Ascending aorta (tissue), 2 donors: ENCODE data around the gene PPP4R1. TPM values are rescaled to one million over a fixed set of nuclear protein-coding genes. Genes with fewer than 3 reads are reported as not detected.

Source experiments
- DNase-seq, 2 donors: peaks; one replicate each; pipeline ENCODE4 v3.0.0-alpha.2; 2019; ENCODE audit warnings: low spot score in 2 of 2
- H3K27ac ChIP-seq, 2 donors: fragments of 200-600 bp; sonication (generic); one replicate each; pipeline ENCODE4 v1.5.1; 2016 to 2017; ENCODE audit warnings: mild to moderate bottlenecking in 1 of 2
- H3K27me3 ChIP-seq: fragments of 200-600 bp; sonication (generic); one replicate; pipeline ENCODE4 v1.5.1; 2017
- H3K36me3 ChIP-seq, 2 donors: fragments of 200-600 bp; sonication (generic); one replicate each; pipeline ENCODE4 v1.5.1; 2016
- H3K4me1 ChIP-seq, 2 donors: fragments of 200-600 bp; sonication (generic); one replicate each; pipeline ENCODE4 v1.5.1; 2016 to 2017; ENCODE audit warnings: mild to moderate bottlenecking in 1 of 2
- H3K4me3 ChIP-seq, 2 donors: fragments of 200-600 bp; sonication (generic); one replicate each; pipeline ENCODE4 v1.5.1; 2016 to 2017; ENCODE audit warnings: mild to moderate bottlenecking in 1 of 2
- H3K9me3 ChIP-seq, 2 donors: fragments of 200-600 bp; sonication (generic); one replicate each; pipeline ENCODE4 v1.5.1; 2016
- intact Hi-C: fragments of 100-400 bp; cut with DNase I; formaldehyde crosslinking; loops from one replicate; pipeline ENCODE4 v1.15.1; 2023
- total RNA-seq: library from RNA; depleted of rRNA; stranded (reverse); fragments of >200 nt; gene quantifications from one replicate; pipeline ENCODE4 v1.1.0, GENCODE V29; 2016
- TF ChIP-seq, protein P1 (sequence below), 3 experiments: fragments of 200-600 bp in 2 of 3; fragments of 450-650 bp in 1 of 3; sonication (generic) in 2 of 3; IDR thresholded peaks; one replicate each; pipeline ENCODE4 v1.5.1; 2016 to 2019; ENCODE audit warnings: antibody characterized with exemption in 3 of 3, mild to moderate bottlenecking in 1 of 3, moderate library complexity in 1 of 3

The PPP4R1 gene
- total RNA-seq, 1 donor from 2014 or later: 34.4 TPM

DNA sequence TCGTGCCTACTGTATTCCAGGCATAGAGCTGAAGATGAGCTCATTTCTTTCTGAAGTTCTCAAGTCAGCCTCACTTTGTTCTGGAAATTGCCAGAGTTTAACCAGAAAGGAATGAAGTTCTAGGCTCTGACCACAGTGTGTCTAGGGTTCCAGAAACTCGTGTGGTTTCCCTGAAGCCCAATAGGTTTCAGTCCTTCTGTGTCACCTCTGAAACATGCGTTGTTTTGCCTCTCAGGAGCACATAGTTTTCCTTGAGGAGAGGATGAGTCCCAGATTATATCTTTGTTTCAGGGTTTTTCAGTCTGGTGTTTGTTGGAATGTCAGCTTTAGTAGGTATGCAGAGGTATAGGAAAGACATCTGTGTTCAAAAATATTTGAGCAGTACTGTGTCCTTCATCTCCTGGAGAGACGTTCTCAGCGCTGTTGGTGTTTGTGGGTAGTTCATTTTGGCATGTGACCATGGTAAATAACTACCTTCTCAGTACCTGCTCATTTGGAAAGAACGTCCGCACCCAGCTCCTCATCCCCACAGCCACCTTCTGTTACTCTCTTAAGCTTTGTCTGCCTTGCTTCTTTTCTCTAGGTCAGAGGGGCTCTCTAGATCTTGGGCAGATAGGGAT, 82.5 kb downstream of the PPP4R1 start:
- H3K27ac ChIP-seq: no peak overlapping the region
- H3K36me3 ChIP-seq: peaks cover 31 to 42% of the 10 kb centered on the region in 2 donors
- TF ChIP-seq, protein P1, sequence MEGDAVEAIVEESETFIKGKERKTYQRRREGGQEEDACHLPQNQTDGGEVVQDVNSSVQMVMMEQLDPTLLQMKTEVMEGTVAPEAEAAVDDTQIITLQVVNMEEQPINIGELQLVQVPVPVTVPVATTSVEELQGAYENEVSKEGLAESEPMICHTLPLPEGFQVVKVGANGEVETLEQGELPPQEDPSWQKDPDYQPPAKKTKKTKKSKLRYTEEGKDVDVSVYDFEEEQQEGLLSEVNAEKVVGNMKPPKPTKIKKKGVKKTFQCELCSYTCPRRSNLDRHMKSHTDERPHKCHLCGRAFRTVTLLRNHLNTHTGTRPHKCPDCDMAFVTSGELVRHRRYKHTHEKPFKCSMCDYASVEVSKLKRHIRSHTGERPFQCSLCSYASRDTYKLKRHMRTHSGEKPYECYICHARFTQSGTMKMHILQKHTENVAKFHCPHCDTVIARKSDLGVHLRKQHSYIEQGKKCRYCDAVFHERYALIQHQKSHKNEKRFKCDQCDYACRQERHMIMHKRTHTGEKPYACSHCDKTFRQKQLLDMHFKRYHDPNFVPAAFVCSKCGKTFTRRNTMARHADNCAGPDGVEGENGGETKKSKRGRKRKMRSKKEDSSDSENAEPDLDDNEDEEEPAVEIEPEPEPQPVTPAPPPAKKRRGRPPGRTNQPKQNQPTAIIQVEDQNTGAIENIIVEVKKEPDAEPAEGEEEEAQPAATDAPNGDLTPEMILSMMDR (IDR thresholded peaks at IDR 0.05): no peak
- no peaks in the 10 kb centered on the region for H3K27me3 ChIP-seq
- H3K4me1 ChIP-seq: peaks cover 2 to 3% of the 10 kb centered on the region in 2 donors
- DNase-seq: no peak
- no peak overlapping the region for H3K4me3 ChIP-seq
- intact Hi-C loops: no loop called here
- no peaks in the 10 kb centered on the region for H3K9me3 ChIP-seq

DNA sequence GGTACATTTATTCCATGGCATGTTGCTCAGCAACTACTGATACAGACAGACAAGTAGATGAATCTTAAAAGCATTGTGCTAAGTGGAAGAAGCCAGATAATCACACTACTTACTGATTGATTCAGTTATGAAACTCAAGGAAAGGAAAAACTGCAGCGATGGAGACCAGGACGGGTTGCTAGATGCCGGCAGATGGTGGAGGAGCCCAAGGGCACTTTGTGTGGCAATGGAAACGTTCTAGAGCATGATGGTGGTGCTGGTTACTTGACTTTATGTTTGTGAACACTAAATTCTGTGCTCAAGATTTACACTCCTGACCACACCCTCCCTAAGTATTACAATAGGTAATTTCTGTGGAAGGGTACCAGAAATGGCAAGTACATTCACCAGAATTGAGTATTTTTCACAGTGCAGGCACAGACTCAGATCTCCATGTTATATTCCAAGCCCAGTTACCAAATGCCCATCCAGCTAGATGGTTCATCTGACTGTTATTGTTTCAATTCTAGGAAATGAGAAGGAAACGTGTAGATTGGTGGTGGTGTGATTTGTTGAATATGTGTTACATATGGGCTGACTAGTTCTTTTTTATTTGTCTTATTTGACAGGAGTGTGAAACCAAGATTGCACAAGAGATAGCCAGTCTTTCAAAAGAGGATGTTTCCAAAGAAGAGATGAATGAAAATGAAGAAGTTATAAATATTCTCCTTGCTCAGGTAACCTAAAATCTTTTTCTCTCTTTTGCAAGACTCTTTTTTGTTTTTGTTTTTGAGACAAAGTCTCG, 83.9 kb downstream of the PPP4R1 start:
- H3K4me3 ChIP-seq: no peak overlapping the region
- no peaks in the 10 kb centered on the region for H3K9me3 ChIP-seq
- H3K36me3 ChIP-seq: peaks cover 30 to 36% of the 10 kb centered on the region in 2 donors
- H3K4me1 ChIP-seq: peaks cover 0 to 3% of the 10 kb centered on the region in 2 donors
- DNase-seq: no peak
- TF ChIP-seq, protein P1 (IDR thresholded peaks at IDR 0.05): no peak
- H3K27me3 ChIP-seq: no peaks in the 10 kb centered on the region
- intact Hi-C loops: no loop called here
- H3K27ac ChIP-seq: no peak overlapping the region

DNA sequence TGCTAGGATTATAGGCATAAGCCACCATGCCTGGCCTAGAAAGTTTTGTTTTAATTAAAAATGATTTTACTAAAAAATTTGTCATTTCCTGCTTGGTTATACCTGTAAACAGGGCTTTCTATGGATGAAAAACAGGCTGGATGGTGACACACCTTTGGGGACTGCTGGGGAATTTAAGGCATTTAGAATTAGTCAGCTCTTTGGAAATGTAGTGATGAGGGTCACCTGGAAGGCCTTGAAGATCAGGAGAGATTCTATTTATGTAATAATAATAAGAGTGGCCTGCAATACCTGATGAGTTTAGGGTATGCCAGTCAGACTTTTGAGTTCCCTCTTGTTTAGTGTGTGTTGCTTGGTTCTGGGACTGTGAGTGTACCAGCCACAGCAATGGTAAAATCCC, 87.9 kb downstream of the PPP4R1 start:
- H3K36me3 ChIP-seq: peaks cover 17 to 27% of the 10 kb centered on the region in 2 donors
- intact Hi-C loops: no loop called here
- H3K27ac ChIP-seq: no peak overlapping the region
- H3K27me3 ChIP-seq: no peaks in the 10 kb centered on the region
- no peak overlapping the region for H3K4me3 ChIP-seq
- no peaks in the 10 kb centered on the region for H3K9me3 ChIP-seq
- no peak for DNase-seq
- no peaks in the 10 kb centered on the region for H3K4me1 ChIP-seq
- TF ChIP-seq, protein P1 (IDR thresholded peaks at IDR 0.05): no peak

DNA sequence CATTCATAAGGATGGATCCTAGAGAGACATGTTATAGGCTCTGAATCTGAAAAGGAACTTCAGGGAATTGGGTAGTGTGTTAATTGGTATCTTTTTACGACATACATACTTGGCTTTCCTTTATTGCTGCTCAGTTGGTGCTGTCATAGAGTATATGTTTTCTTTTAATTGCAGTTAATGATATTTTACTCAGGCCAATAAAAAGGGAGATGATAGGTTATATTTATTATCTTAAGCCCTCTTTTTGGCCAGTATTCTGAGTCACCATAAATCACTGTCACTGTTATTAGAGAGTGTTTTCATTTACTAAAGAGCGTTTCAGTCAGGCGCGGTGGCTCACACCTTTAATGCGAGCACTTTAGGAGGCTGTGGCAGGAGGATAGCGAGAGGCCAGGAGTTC, 91.4 kb downstream of the PPP4R1 start:
- H3K4me3 ChIP-seq: no peak overlapping the region
- H3K36me3 ChIP-seq: peaks cover 10 to 17% of the 10 kb centered on the region in 2 donors
- H3K9me3 ChIP-seq: no peaks in the 10 kb centered on the region
- H3K4me1 ChIP-seq: peaks cover 0 to 2% of the 10 kb centered on the region in 2 donors
- no peak for DNase-seq
- no peak overlapping the region for H3K27ac ChIP-seq
- no peaks in the 10 kb centered on the region for H3K27me3 ChIP-seq
- intact Hi-C loops: no loop called here
- TF ChIP-seq, protein P1 (IDR thresholded peaks at IDR 0.05): no peak

DNA sequence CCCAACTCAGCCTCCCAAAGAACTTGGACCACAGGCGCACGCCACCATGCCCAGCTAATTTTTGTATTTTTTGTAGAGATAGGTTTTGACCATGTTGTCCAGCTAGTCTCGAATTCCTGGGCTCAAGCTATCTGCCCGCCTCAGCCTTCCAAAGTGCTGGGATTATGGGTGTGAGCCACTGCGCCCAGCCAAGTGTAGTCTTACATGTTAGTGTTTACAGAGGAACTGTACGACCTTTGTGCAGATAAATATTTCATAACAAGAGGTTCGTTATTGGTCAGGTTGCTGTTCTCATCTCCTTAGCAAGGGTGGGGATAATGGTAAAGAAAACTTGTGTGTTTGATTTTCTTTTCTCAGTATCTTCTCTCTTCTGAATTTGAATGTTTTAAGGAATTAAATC, 92.6 kb downstream of the PPP4R1 start:
- TF ChIP-seq, protein P1 (IDR thresholded peaks at IDR 0.05): no peak
- H3K36me3 ChIP-seq: peaks cover 10 to 14% of the 10 kb centered on the region in 2 donors
- DNase-seq: no peak

More for the DNA sequence above, 92.6 kb downstream of the PPP4R1 start:
- Histone ChIP-seq H3K4me1 (peaks cover 0 to 9% of the 10 kb centered on the region in 2 donors), H3K9me3 (no peaks in the 10 kb centered on the region), H3K27ac (no peak overlapping the region), H3K27me3 (no peaks in the 10 kb centered on the region), H3K4me3 (no peak overlapping the region)
- intact Hi-C loops: no loop called here
